Endothelial cell of umbilical vein (primary cell): ENCODE data around the gene LGI2. TPM values are rescaled to one million over a fixed set of nuclear protein-coding genes. Genes with fewer than 3 reads are reported as not detected.

Experiments used
- BruUV-seq: library from RNA; stranded (reverse); fragments of 400-500 nt; replicated peaks from 2 replicates; lab custom pipeline; 2021; lab: Mats Ljungman, UMichigan
- CTCF ChIA-PET: fragments of 300-600, 350-600 bp; sonication (Branson Sonifier 250); formaldehyde crosslinking; loops from one replicate; lab custom pipeline; 2021; ENCODE audit warnings: antibody characterized with exemption, inconsistent platforms; lab: Charles Lee
- POLR2A ChIA-PET: fragments of 300-600, 350-600 bp; sonication (Branson Sonifier 250); formaldehyde crosslinking; loops from one replicate; lab custom pipeline; 2021; ENCODE audit warnings: antibody characterized with exemption, inconsistent platforms; lab: Charles Lee
- DNase-seq: peaks from one replicate; pipeline ENCODE4 v3.0.0-alpha.2; 2011; ENCODE audit warnings: low read depth, low spot score
- FAIRE-seq: peaks from 2 replicates; lab custom pipeline; 2011; peaks lifted over from hg19 to GRCh38; lab: Jason Lieb, UNC
- H2AFZ ChIP-seq: 2 replicates; pipeline ENCODE4 v1.6.0; 2012; ENCODE audit warnings: low read depth, low read length, control low read depth, inconsistent platforms
- H3K27ac ChIP-seq: 2 replicates; pipeline ENCODE4 v1.5.1; 2011; ENCODE audit warnings: low read depth, mild to moderate bottlenecking, control low read depth, low read length, moderate library complexity; ENCODE audit not compliant: insufficient read depth
- H3K27me3 ChIP-seq, 2 experiments: 2 replicates each; pipeline versions ENCODE4 v1.6.0 to v1.6.1; 2011; ENCODE audit warnings: low read length in 2 of 2, mixed read lengths in 1 of 2; ENCODE audit not compliant: control insufficient read depth in 2 of 2, insufficient read depth in 2 of 2
- H3K36me3 ChIP-seq, 2 experiments: 2 replicates in 1 of 2; 3 replicates in 1 of 2; pipeline ENCODE4 v1.5.1; 2011; ENCODE audit warnings: low read length in 2 of 2, mild to moderate bottlenecking in 1 of 2, moderate library complexity in 1 of 2; ENCODE audit not compliant: control insufficient read depth in 2 of 2, insufficient read depth in 2 of 2; ENCODE audit errors: extremely low read depth in 1 of 2
- H3K4me1 ChIP-seq: 3 replicates; pipeline ENCODE4 v1.5.1; 2011; ENCODE audit warnings: mild to moderate bottlenecking, low read length; ENCODE audit not compliant: control insufficient read depth, insufficient read depth; ENCODE audit errors: extremely low read depth
- H3K4me2 ChIP-seq: 2 replicates; pipeline ENCODE4 v1.6.1; 2011; ENCODE audit warnings: low read length, control low read depth, mixed read lengths; ENCODE audit not compliant: insufficient read depth
- H3K4me3 ChIP-seq, 3 experiments: fragments of 200-600 bp in 1 of 3; sonication (generic), shearing (Covaris generic) in 1 of 3; replicated peaks in 1 of 3; 2 replicates each; pipeline ENCODE4 v1.5.1; 2011 to 2016; ENCODE audit warnings: control low read depth in 3 of 3, low read length in 3 of 3, mild to moderate bottlenecking in 2 of 3, inconsistent platforms in 1 of 3, low read depth in 1 of 3, moderate library complexity in 1 of 3; ENCODE audit not compliant: insufficient read depth in 1 of 3
- H3K79me2 ChIP-seq: 2 replicates; pipeline ENCODE4 v1.6.0; 2012; ENCODE audit warnings: low read length, inconsistent platforms; ENCODE audit not compliant: control insufficient read depth, insufficient read depth
- H3K9ac ChIP-seq: replicated peaks from 2 replicates; pipeline ENCODE3; 2011; ENCODE audit warnings: low read length, control low read depth; ENCODE audit not compliant: insufficient read depth; ENCODE audit errors: extremely low read depth
- H3K9me1 ChIP-seq: replicated peaks from 3 replicates; pipeline ENCODE4 v1.6.0; 2011; ENCODE audit warnings: mild to moderate bottlenecking, low read length; ENCODE audit not compliant: control insufficient read depth, insufficient read depth; ENCODE audit errors: extremely low read depth
- H3K9me3 ChIP-seq: replicated peaks from 2 replicates; pipeline ENCODE4 v1.5.1; 2012; ENCODE audit warnings: low read length, inconsistent platforms; ENCODE audit not compliant: control insufficient read depth, insufficient read depth
- H4K20me1 ChIP-seq: replicated peaks from 2 replicates; pipeline ENCODE3; 2011; ENCODE audit warnings: mild to moderate bottlenecking, low read length; ENCODE audit not compliant: control insufficient read depth, insufficient read depth; ENCODE audit errors: extremely low read depth
- CTCF ChIP-seq, 2 donors: IDR thresholded peaks; 1 replicate in 1 of 2; 2 replicates in 1 of 2; pipeline ENCODE4 v1.5.1; 2011; ENCODE audit warnings: low read length in 2 of 2, mild to moderate bottlenecking in 2 of 2, moderate library complexity in 2 of 2, control low read depth in 1 of 2, inconsistent platforms in 1 of 2, low read depth in 1 of 2; ENCODE audit not compliant: insufficient read depth in 1 of 2; ENCODE audit errors: extremely low read depth in 1 of 2
- EZH2 ChIP-seq: IDR thresholded peaks from 2 replicates; pipeline ENCODE4 v1.6.1; 2012; ENCODE audit warnings: borderline replicate concordance, low read depth, mild to moderate bottlenecking, moderate library complexity, low read length, inconsistent platforms; ENCODE audit not compliant: severe bottlenecking
- FOS ChIP-seq: IDR thresholded peaks from 2 replicates; pipeline ENCODE4 v1.6.1; 2011; ENCODE audit warnings: mild to moderate bottlenecking, low read length, moderate library complexity, borderline replicate concordance; ENCODE audit not compliant: insufficient read depth
- GATA2 ChIP-seq: IDR thresholded peaks from 2 replicates; pipeline ENCODE4 v1.7.0; 2011; ENCODE audit warnings: low read depth, mild to moderate bottlenecking, moderate library complexity, mixed read lengths, low read length; ENCODE audit not compliant: insufficient read length, insufficient read depth
- JUN ChIP-seq: IDR thresholded peaks from 2 replicates; pipeline ENCODE4 v1.6.1; 2011; ENCODE audit warnings: borderline replicate concordance, low read depth; ENCODE audit not compliant: insufficient read length, insufficient read depth
- MAX ChIP-seq: IDR thresholded peaks from 2 replicates; pipeline ENCODE4 v1.6.1; 2011; ENCODE audit not compliant: insufficient read depth, insufficient read length
- MYC ChIP-seq: IDR thresholded peaks from one replicate; pipeline ENCODE4 v1.6.1; 2011; ENCODE audit warnings: mild to moderate bottlenecking, low read depth, low read length
- POLR2A ChIP-seq: IDR thresholded peaks from 2 replicates; pipeline ENCODE4 v1.6.1; 2012; ENCODE audit warnings: low read depth, mild to moderate bottlenecking, control low read depth, low read length
- POLR2AphosphoS5 ChIP-seq: IDR thresholded peaks from 2 replicates; pipeline ENCODE4 v1.6.1; 2012; ENCODE audit warnings: low read depth, mild to moderate bottlenecking, control low read depth, low read length, moderate library complexity; ENCODE audit not compliant: insufficient read depth
- dilution Hi-C: fragments of 300-500 bp; cut with MboI; formaldehyde crosslinking; loops from one replicate; pipeline ENCODE4 v1.15.0; 2019; ENCODE audit warnings: low sequenced_read_pairs; ENCODE audit not compliant: extremely low pct_ligation_motif_present
- intact Hi-C: fragments of 100-400 bp; cut with micrococcal nuclease; formaldehyde crosslinking; loops from one replicate; pipeline ENCODE4 v1.10.0; 2022
- polyA plus RNA-seq, 4 experiments: library from polyadenylated mRNA; depleted of rRNA in 3 of 4; stranded (reverse) in 3 of 4; unstranded in 1 of 4; fragments of >200 nt; gene quantifications; 2 replicates each; pipeline versions ENCODE4 v1.2.1 to v1.2.3, GENCODE V29; 2011 to 2012; ENCODE audit warnings: missing spikeins in 1 of 4
- total RNA-seq: library from RNA; stranded (reverse); gene quantifications from 2 replicates; pipeline ENCODE4 v1.2.3, GENCODE V29; 2021

LGI2 gene
- total and polyA plus RNA-seq, 2 donors (not counting 3 experiments of a cell fraction or from before 2014, with no cell fraction given), result not detected

GRCh38 chr4:24969486-24969885 is 61.3 kb downstream of the LGI2 start:
- FAIRE-seq, result no peak
- CTCF ChIA-PET, result interaction anchor here (1.4 kb wide), 1 partner anchor 11 kb away, joined by 4 read pairs; no protein-coding TSS in a partner anchor
- no TSS peak for BruUV-seq

More at GRCh38 chr4:24969486-24969885, 61.3 kb downstream of the LGI2 start:
- H3K36me3 ChIP-seq, result no peaks in the 10 kb centered on the region
- no peaks in the 10 kb centered on the region for H3K9me3 ChIP-seq
- dilution Hi-C loops (no loop called here), intact Hi-C loops (no loop called here)
- POLR2A ChIA-PET, result no interaction called here
- H3K4me3 ChIP-seq, result no peak overlapping the region
- H3K27me3 ChIP-seq, result peaks cover 2% of the 10 kb centered on the region in 2 experiments
- H3K4me2 ChIP-seq, result no peak overlapping the region
- H2AFZ ChIP-seq, result no peak overlapping the region
- H3K27ac ChIP-seq, result no peak overlapping the region
- TF ChIP-seq POLR2AphosphoS5, result no peak
- no peak for TF ChIP-seq GATA2
- no peak for TF ChIP-seq POLR2A
- TF ChIP-seq MYC, result no peak
- no peak for TF ChIP-seq EZH2
- no peak for TF ChIP-seq MAX
- TF ChIP-seq FOS, result no peak
- TF ChIP-seq JUN, result no peak
- TF ChIP-seq CTCF (IDR thresholded peaks at IDR 0.05; ENCODE audit: extremely low read depth in 1 of 2, insufficient read depth in 1 of 2, low read depth in 1 of 2, low read length in 2 of 2), result no peak
- H3K4me1 ChIP-seq, result no peaks in the 10 kb centered on the region
- H3K79me2 ChIP-seq, result no peaks in the 10 kb centered on the region
- no peak overlapping the region for H3K9ac ChIP-seq
- no peak for DNase-seq
- H3K9me1 ChIP-seq, result no peaks in the 10 kb centered on the region
- no peaks in the 10 kb centered on the region for H4K20me1 ChIP-seq
